ENCODE data around the gene TIMM23B. TPM values are rescaled to one million over a fixed set of nuclear protein-coding genes. Genes with fewer than 3 reads are reported as not detected.

Gene TIMM23B
- total and polyA plus RNA-seq, 2 donors from 2014 or later, result 4.1 to 19.4 TPM

DNA sequence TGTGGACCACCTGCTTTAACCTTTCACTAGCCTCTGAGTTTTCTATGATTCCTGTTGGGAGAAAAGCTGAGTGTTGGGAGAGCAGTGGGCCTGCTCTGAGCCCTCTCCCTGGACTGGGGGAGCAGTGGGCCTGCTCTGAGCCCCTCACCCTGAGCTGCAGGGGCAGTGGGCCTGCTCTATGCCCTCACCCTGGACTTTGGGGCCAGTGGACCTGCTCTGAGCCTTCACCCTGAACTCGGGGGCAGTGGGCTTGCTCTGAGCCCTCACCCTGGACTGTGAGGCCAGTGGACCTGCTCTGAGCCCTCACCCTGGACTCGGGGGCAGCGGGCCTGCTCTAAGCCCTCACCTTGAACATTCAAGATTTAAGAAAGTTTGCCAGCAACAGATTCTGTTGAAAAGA lies 79.8 kb downstream of the TIMM23B start:
- TF ChIP-seq, protein P1, sequence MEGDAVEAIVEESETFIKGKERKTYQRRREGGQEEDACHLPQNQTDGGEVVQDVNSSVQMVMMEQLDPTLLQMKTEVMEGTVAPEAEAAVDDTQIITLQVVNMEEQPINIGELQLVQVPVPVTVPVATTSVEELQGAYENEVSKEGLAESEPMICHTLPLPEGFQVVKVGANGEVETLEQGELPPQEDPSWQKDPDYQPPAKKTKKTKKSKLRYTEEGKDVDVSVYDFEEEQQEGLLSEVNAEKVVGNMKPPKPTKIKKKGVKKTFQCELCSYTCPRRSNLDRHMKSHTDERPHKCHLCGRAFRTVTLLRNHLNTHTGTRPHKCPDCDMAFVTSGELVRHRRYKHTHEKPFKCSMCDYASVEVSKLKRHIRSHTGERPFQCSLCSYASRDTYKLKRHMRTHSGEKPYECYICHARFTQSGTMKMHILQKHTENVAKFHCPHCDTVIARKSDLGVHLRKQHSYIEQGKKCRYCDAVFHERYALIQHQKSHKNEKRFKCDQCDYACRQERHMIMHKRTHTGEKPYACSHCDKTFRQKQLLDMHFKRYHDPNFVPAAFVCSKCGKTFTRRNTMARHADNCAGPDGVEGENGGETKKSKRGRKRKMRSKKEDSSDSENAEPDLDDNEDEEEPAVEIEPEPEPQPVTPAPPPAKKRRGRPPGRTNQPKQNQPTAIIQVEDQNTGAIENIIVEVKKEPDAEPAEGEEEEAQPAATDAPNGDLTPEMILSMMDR (IDR thresholded peaks at IDR 0.05; ENCODE audit: borderline replicate concordance, extremely low read depth, insufficient read depth), result no peak
- FAIRE-seq (no peak), DNase-seq (no peak)
- Histone ChIP-seq H3K4me3 (ENCODE audit: low read length in 3 of 3) (no peak overlapping the region), H3K9me3 (ENCODE audit: control insufficient read depth in 2 of 3, insufficient read depth in 1 of 3, low read length in 3 of 3) (no peaks in the 10 kb centered on the region), H3K4me1 (ENCODE audit: control insufficient read depth in 2 of 3, insufficient read depth in 2 of 3, low read depth in 1 of 3, low read length in 3 of 3) (no peaks in the 10 kb centered on the region), H3K27me3 (ENCODE audit: control insufficient read depth, insufficient read depth, low read length) (peaks cover 3% of the 10 kb centered on the region), H3K36me3 (ENCODE audit: control insufficient read depth in 2 of 3, insufficient read depth in 3 of 3, low read length in 3 of 3) (no peaks in the 10 kb centered on the region), H3K9ac (ENCODE audit: low read length in 3 of 3) (no peak overlapping the region), H3K27ac (ENCODE audit: low read depth in 2 of 2, low read length in 2 of 2) (no peak overlapping the region)
- intact Hi-C loops (cut with DNase I), result no loop called here

Other genes starting within 250 kb of the TIMM23B start
- 82.8 TPM for gene OGDHL, start 179.7 kb upstream of the TIMM23B start, total RNA-seq
- gene OGDHL, start 179.7 kb upstream of the TIMM23B start, polyA plus RNA-seq (ENCODE audit: insufficient read depth, low read depth, low replicate concordance), result 247 TPM
- gene PARG, start within 50 bp of the TIMM23B start, total RNA-seq, result 30.3 TPM
- gene PARG, start within 50 bp of the TIMM23B start, polyA plus RNA-seq (ENCODE audit: insufficient read depth, low read depth, low replicate concordance), result 7.8 TPM
- 14.4 TPM for gene AGAP6, start 46.4 kb downstream of the TIMM23B start, total RNA-seq
- 5.2 TPM for gene AGAP6, start 46.4 kb downstream of the TIMM23B start, polyA plus RNA-seq (ENCODE audit: insufficient read depth, low read depth, low replicate concordance)
- gene WASHC2A, start 125.9 kb downstream of the TIMM23B start, total RNA-seq, result 42.2 TPM
- gene WASHC2A, start 125.9 kb downstream of the TIMM23B start, polyA plus RNA-seq (ENCODE audit: insufficient read depth, low read depth, low replicate concordance), result 24.4 TPM